ENCODE results near the gene PERM1.
A peak's percentile ranks its signal among the peaks of the same experiment; 100 is the strongest.
"Not testable (repeated sequence)": the region's sequence is repeated elsewhere in the genome, so short reads cannot be mapped to it uniquely, and the experiment has no call there.

The PERM1 gene

GRCh38 chr1:978835-979743 is 2.8 kb downstream of the PERM1 start:
- DNase-seq (ENCODE audit: low read depth): no peak

- no peak for DNase-seq (ENCODE audit: low read depth)
These were observed 3.6 kb downstream of the PERM1 start for GRCh38 chr1:978069-978834.

- not testable (repeated sequence) for DNase-seq (ENCODE audit: low read depth)
These were observed 5.1 kb downstream of the PERM1 start for GRCh38 chr1:976791-977190.

GRCh38 chr1:975896-976683 is 5.8 kb downstream of the PERM1 start:
- peak; percentile 46 for DNase-seq (ENCODE audit: low read depth)

GRCh38 chr1:975365-975764 is 6.5 kb downstream of the PERM1 start:
- no peak for DNase-seq (ENCODE audit: low read depth)

GRCh38 chr1:974687-975328 is 7.1 kb downstream of the PERM1 start:
- DNase-seq (ENCODE audit: low read depth): no peak

- no peak for DNase-seq (ENCODE audit: low read depth)
These were observed 7.6 kb downstream of the PERM1 start for GRCh38 chr1:974293-974640.

GRCh38 chr1:973459-974292 is 8.2 kb downstream of the PERM1 start:
- no peak for DNase-seq (ENCODE audit: low read depth)

GRCh38 chr1:972726-973458 is 9.0 kb downstream of the PERM1 start:
- DNase-seq (ENCODE audit: low read depth): no peak

- DNase-seq (ENCODE audit: low read depth): no peak
These were observed 10.0 kb downstream of the PERM1 start for GRCh38 chr1:971751-972506.

- no peak for DNase-seq (ENCODE audit: low read depth)
These were observed 10.7 kb downstream of the PERM1 start for GRCh38 chr1:970973-971730.

- no peak for DNase-seq (ENCODE audit: low read depth)
These were observed 11.5 kb downstream of the PERM1 start for GRCh38 chr1:970242-970972.

GRCh38 chr1:969260-969855 is 12.5 kb downstream of the PERM1 start:
- no peak for DNase-seq (ENCODE audit: low read depth)

GRCh38 chr1:967466-968343 is 14.2 kb downstream of the PERM1 start:
- DNase-seq (ENCODE audit: low read depth): no peak

- DNase-seq (ENCODE audit: low read depth): peak; percentile 82
These were observed 15.1 kb downstream of the PERM1 start for GRCh38 chr1:966704-967300.

GRCh38 chr1:966135-966703 is 15.7 kb downstream of the PERM1 start, which contains the start of gene PLEKHN1:
Gene PLEKHN1 (plus strand): TSS chr1:966482. CDS start chr1:966532, 50 bp downstream.
- DNase-seq (ENCODE audit: low read depth): no peak
